Gastrocnemius medialis (tissue), 4 donors: ENCODE measurements around the gene PTPN20.

Experiments
- CTCF ChIP-seq, 5 experiments: fragments of 450-650 bp in 3 of 5; fragments of 200-600 bp in 2 of 5; sonication (generic) in 2 of 5; IDR thresholded peaks in 4 of 5; conservative IDR thresholded peaks in 1 of 5; 1 replicate in 4 of 5; 2 replicates in 1 of 5; pipeline ENCODE4 v1.5.1; 2016 to 2019; ENCODE audit warnings: antibody characterized with exemption in 5 of 5, mild to moderate bottlenecking in 3 of 5, moderate library complexity in 3 of 5
- POLR2A ChIP-seq, 2 donors: fragments of 450-650 bp; IDR thresholded peaks; one replicate each; pipeline ENCODE4 v1.6.1; 2017; ENCODE audit warnings: antibody characterized with exemption in 2 of 2, mild to moderate bottlenecking in 2 of 2, moderate library complexity in 2 of 2

GRCh38 chr10:47039562-47039913 lies 128.3 kb downstream of the PTPN20 start:
- no peak for TF ChIP-seq CTCF (IDR thresholded peaks at IDR 0.05 in 4 of 5, conservative IDR thresholded peaks at IDR 0.05 in 1 of 5)
- no peak for TF ChIP-seq POLR2A (IDR thresholded peaks at IDR 0.05)
